PC-3 (cell line): Measurements from ENCODE around the gene C11orf54.

ENCODE experiments used
- EZH2phosphoT487 ChIP-seq: fragments of 300-600 bp; sonication (generic); IDR thresholded peaks from 2 replicates; pipeline ENCODE4 v1.6.1; 2018; ENCODE audit warnings: mild to moderate bottlenecking, antibody characterized with exemption, low read length, borderline replicate concordance
- TF ChIP-seq, protein P1 (sequence below): fragments of 300-600 bp; sonication (generic); conservative IDR thresholded peaks from 2 replicates; pipeline ENCODE4 v1.5.1; 2017; ENCODE audit warnings: antibody characterized with exemption, low read depth, mild to moderate bottlenecking, low read length

DNA sequence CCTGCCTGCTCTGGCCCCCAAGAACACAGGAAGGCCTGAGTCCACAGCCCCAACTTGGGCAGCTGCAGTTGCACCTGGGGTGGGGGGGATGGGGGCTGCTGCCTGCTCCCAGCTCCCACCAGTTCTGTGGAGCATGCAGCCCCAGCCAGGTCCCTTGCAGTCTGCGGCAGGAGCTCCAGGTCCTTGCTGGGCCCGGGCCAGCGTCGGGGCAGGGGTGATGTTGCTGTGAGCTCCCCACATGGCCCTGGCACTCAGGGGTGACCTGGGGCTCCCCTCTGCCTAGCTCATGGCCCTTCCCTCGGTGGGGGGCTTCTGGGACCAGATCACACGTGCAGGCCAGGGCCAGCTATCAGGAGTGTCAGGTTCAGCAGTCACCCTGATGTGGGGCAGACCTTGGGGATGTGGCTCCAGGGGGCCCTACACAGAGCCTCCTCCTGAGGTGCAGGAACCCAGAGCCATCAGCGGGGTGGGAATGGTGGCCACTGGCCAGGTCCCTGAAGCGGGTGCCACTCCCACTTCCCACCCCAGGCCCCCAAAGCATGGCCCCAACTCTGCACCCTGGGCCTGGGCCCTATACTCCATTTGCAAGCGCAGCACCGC lies 32.2 kb downstream of the C11orf54 start:
- TF ChIP-seq, protein P1, sequence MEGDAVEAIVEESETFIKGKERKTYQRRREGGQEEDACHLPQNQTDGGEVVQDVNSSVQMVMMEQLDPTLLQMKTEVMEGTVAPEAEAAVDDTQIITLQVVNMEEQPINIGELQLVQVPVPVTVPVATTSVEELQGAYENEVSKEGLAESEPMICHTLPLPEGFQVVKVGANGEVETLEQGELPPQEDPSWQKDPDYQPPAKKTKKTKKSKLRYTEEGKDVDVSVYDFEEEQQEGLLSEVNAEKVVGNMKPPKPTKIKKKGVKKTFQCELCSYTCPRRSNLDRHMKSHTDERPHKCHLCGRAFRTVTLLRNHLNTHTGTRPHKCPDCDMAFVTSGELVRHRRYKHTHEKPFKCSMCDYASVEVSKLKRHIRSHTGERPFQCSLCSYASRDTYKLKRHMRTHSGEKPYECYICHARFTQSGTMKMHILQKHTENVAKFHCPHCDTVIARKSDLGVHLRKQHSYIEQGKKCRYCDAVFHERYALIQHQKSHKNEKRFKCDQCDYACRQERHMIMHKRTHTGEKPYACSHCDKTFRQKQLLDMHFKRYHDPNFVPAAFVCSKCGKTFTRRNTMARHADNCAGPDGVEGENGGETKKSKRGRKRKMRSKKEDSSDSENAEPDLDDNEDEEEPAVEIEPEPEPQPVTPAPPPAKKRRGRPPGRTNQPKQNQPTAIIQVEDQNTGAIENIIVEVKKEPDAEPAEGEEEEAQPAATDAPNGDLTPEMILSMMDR = no peak
- TF ChIP-seq EZH2phosphoT487 = no peak
